Measurements from ENCODE around the gene CSMD2. TPM values are rescaled to one million over a fixed set of nuclear protein-coding genes. Genes with fewer than 3 reads are reported as not detected.

CSMD2 gene
- total RNA-seq, 1 experiment from 2014 or later, result 0.22 TPM

DNA sequence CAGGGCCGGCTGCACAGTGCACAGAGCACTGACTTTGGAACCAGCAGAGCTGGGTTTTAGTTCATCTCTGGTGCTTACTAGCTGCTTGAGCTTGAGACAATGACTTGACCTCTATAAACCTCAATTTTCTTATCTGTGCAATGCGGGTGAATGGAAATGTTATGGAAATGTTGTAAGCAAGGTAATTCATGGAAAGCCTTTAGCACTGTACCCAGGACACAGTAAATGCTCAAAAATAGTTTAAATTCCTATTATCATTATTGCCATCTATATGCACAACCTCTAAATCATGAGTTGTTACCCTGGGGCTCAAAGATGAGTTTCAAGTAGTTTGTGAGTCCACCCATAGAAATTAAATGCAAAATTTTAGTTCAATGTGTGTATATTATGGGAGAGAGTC is 99.5 kb downstream of the CSMD2 start:
- H4K20me1 ChIP-seq (ENCODE audit: insufficient read depth), result no peaks in the 10 kb centered on the region
- H3K4me3 ChIP-seq (replicated peaks in 1 of 2; ENCODE audit: low read depth in 1 of 2, low read length in 2 of 2), result no peak overlapping the region
- no peaks in the 10 kb centered on the region for H3K9me2 ChIP-seq (ENCODE audit: insufficient read depth)
- ChIA-PET CTCF (no interaction called here), POLR2A (no interaction called here), RAD21 (ENCODE audit: low non-redundant PET in 1 of 2, low total read pairs in 2 of 2, uncharacterized antibody in 2 of 2, unreplicated experiment in 2 of 2) (no interaction called here)
- no peak overlapping the region for H2AFZ ChIP-seq (ENCODE audit: low read depth, low read length, poor library complexity, severe bottlenecking)
- no peak overlapping the region for H3K9ac ChIP-seq (ENCODE audit: low read length)
- no peaks in the 10 kb centered on the region for H3K36me3 ChIP-seq (ENCODE audit: control insufficient read depth in 1 of 2, insufficient read depth in 2 of 2, low read length in 2 of 2)
- no TSS peak for BruUV-seq (replicated peaks)
- TF ChIP-seq SIN3A (IDR thresholded peaks at IDR 0.05; ENCODE audit: low read depth) (no peak), REST (IDR thresholded peaks at IDR 0.05; ENCODE audit: low read depth) (no peak), EZH2phosphoT487 (IDR thresholded peaks at IDR 0.05; ENCODE audit: borderline replicate concordance) (no peak), CTCF (IDR thresholded peaks at IDR 0.05 in 2 of 3, conservative IDR thresholded peaks at IDR 0.05 in 1 of 3; ENCODE audit: borderline replicate concordance in 1 of 3, insufficient read depth in 1 of 3, low read depth in 2 of 3, low read length in 2 of 3) (no peak), EZH2 (IDR thresholded peaks at IDR 0.05) (no peak), POLR2AphosphoS5 (IDR thresholded peaks at IDR 0.05; ENCODE audit: low read depth, low read length) (no peak), EGR1 (IDR thresholded peaks at IDR 0.05; ENCODE audit: low read depth) (no peak), ATF3 (IDR thresholded peaks at IDR 0.05) (no peak), ELF1 (IDR thresholded peaks at IDR 0.05; ENCODE audit: borderline replicate concordance, low read depth) (no peak), TCF7L2 (IDR thresholded peaks at IDR 0.05; ENCODE audit: borderline replicate concordance, extremely low read depth, insufficient read depth, insufficient read length) (no peak), RAD21 (IDR thresholded peaks at IDR 0.05; ENCODE audit: low read depth) (no peak), SP1 (IDR thresholded peaks at IDR 0.05; ENCODE audit: low read depth) (no peak), ZNF274 (IDR thresholded peaks at IDR 0.05; ENCODE audit: low read depth, low read length) (no peak), YY1 (IDR thresholded peaks at IDR 0.05; ENCODE audit: extremely low read depth, insufficient replicate concordance, low read depth, low read length) (no peak), CBX3 (IDR thresholded peaks at IDR 0.05; ENCODE audit: low read depth) (no peak), POLR2A (IDR thresholded peaks at IDR 0.05; ENCODE audit: borderline replicate concordance, extremely low read depth, insufficient read depth, insufficient read length) (no peak)
- TF ChIP-seq, protein P1, sequence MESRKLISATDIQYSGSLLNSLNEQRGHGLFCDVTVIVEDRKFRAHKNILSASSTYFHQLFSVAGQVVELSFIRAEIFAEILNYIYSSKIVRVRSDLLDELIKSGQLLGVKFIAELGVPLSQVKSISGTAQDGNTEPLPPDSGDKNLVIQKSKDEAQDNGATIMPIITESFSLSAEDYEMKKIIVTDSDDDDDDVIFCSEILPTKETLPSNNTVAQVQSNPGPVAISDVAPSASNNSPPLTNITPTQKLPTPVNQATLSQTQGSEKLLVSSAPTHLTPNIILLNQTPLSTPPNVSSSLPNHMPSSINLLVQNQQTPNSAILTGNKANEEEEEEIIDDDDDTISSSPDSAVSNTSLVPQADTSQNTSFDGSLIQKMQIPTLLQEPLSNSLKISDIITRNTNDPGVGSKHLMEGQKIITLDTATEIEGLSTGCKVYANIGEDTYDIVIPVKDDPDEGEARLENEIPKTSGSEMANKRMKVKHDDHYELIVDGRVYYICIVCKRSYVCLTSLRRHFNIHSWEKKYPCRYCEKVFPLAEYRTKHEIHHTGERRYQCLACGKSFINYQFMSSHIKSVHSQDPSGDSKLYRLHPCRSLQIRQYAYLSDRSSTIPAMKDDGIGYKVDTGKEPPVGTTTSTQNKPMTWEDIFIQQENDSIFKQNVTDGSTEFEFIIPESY (IDR thresholded peaks at IDR 0.05; ENCODE audit: extremely low read depth, insufficient replicate concordance, low read length), result no peak
- TF ChIP-seq, protein P2, sequence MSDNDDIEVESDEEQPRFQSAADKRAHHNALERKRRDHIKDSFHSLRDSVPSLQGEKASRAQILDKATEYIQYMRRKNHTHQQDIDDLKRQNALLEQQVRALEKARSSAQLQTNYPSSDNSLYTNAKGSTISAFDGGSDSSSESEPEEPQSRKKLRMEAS (IDR thresholded peaks at IDR 0.05), result no peak
- H3K4me2 ChIP-seq (ENCODE audit: low read length), result no peak overlapping the region
- intact Hi-C loops (cut with micrococcal nuclease), result no loop called here
- no peak overlapping the region for H3K27ac ChIP-seq (ENCODE audit: low read depth, low read length)
- H3K9me3 ChIP-seq (ENCODE audit: control insufficient read depth in 1 of 2, insufficient read depth in 1 of 2, low read depth in 1 of 2, low read length in 2 of 2), result no peaks in the 10 kb centered on the region
- DNase-seq (ENCODE audit: low read depth, low spot score), result no peak
- peaks cover 29% of the 10 kb centered on the region for H3K27me3 ChIP-seq (ENCODE audit: insufficient read depth, low read length)
- ATAC-seq, result no peak
- no peaks in the 10 kb centered on the region for H3K4me1 ChIP-seq (ENCODE audit: control insufficient read depth in 1 of 2, insufficient read depth in 2 of 2, low read length in 2 of 2)
- no peaks in the 10 kb centered on the region for H3K79me2 ChIP-seq (ENCODE audit: insufficient read depth, low read length)
